CD4-positive, alpha-beta T cell (primary cell): ENCODE measurements around the gene SCAMP4. TPM values are rescaled to one million over a fixed set of nuclear protein-coding genes. Genes with fewer than 3 reads are reported as not detected.

Source experiments
- ATAC-seq: fragments of 200-7000 bp; cut with Tn5 transposase; one replicate; pipeline ENCODE4 v1.10.0; 2022; ENCODE audit warnings: mild to moderate bottlenecking; ENCODE audit not compliant: poor library complexity
- CTCF ChIA-PET: fragments of 350-600 bp; sonication (Branson Sonifier 250); formaldehyde crosslinking; loops from one replicate; lab custom pipeline; 2021; ENCODE audit warnings: antibody characterized with exemption, inconsistent platforms; lab: Charles Lee
- POLR2A ChIA-PET: fragments of 350-600 bp; sonication (Branson Sonifier 250); formaldehyde crosslinking; loops from one replicate; lab custom pipeline; 2021; ENCODE audit warnings: antibody characterized with exemption, inconsistent platforms; lab: Charles Lee
- DNase-seq, 14 experiments: peaks; one replicate each; pipeline ENCODE4 v3.0.0-alpha.2; 2013 to 2020; ENCODE audit warnings: mixed read lengths in 2 of 14
- H3K27ac ChIP-seq, 2 donors: one replicate each; pipeline versions ENCODE4 v1.5.1 to v1.7.0; 2013; ENCODE audit warnings: low read length in 2 of 2, low read depth in 1 of 2, mild to moderate bottlenecking in 1 of 2
- H3K27me3 ChIP-seq, 2 experiments: 1 replicate in 1 of 2; 2 replicates in 1 of 2; pipeline versions ENCODE4 v1.6.1 to v1.7.0; 2013; ENCODE audit warnings: low read length in 2 of 2, control low read depth in 1 of 2, mild to moderate bottlenecking in 1 of 2, moderate library complexity in 1 of 2; ENCODE audit not compliant: insufficient read depth in 2 of 2, control insufficient read depth in 1 of 2
- H3K36me3 ChIP-seq: one replicate; pipeline ENCODE4 v1.6.1; 2013; ENCODE audit warnings: low read length, control low read depth; ENCODE audit not compliant: insufficient read depth
- H3K4me1 ChIP-seq: one replicate; pipeline ENCODE4 v1.6.1; 2013; ENCODE audit warnings: low read length, control low read depth; ENCODE audit not compliant: insufficient read depth
- H3K4me3 ChIP-seq: one replicate; pipeline ENCODE4 v1.5.1; 2013; ENCODE audit warnings: mild to moderate bottlenecking, low read length, moderate library complexity
- H3K9me3 ChIP-seq, 2 experiments: 1 replicate in 1 of 2; 2 replicates in 1 of 2; pipeline versions ENCODE4 v1.6.1 to v1.7.0; 2013; ENCODE audit warnings: low read length in 2 of 2, mild to moderate bottlenecking in 2 of 2, control low read depth in 1 of 2, moderate library complexity in 1 of 2; ENCODE audit not compliant: control insufficient read depth in 1 of 2, insufficient read depth in 1 of 2
- H3K27ac Mint-ChIP-seq: one replicate; pipeline ENCODE4 v1.8.0; 2020; ENCODE audit warnings: mixed read lengths
- H3K27me3 Mint-ChIP-seq: one replicate; pipeline ENCODE4 v1.8.0; 2021; ENCODE audit warnings: mixed read lengths
- H3K36me3 Mint-ChIP-seq: one replicate; pipeline ENCODE4 v1.8.0; 2021; ENCODE audit warnings: low read depth, mixed read lengths
- H3K4me1 Mint-ChIP-seq: one replicate; pipeline ENCODE4 v1.8.0; 2021; ENCODE audit warnings: low read depth, mixed read lengths
- H3K4me3 Mint-ChIP-seq: one replicate; pipeline ENCODE4 v1.8.0; 2020; ENCODE audit warnings: mild to moderate bottlenecking, mixed read lengths
- H3K9me3 Mint-ChIP-seq: one replicate; pipeline ENCODE4 v1.8.0; 2020; ENCODE audit warnings: mixed read lengths
- CTCF ChIP-seq: fragments of 200-600 bp; IDR thresholded peaks from one replicate; pipeline ENCODE4 v1.8.0; 2022; ENCODE audit warnings: antibody characterized with exemption, mild to moderate bottlenecking
- intact Hi-C, 2 experiments: fragments of 100-400 bp; cut with DNase I in 1 of 2; cut with micrococcal nuclease in 1 of 2; formaldehyde crosslinking; loops; one replicate each; pipeline versions ENCODE4 v1.15.1 to v1.9.0; 2023 to 2025; cut with DNase I, micrococcal nuclease
- total RNA-seq, 174 experiments: library from RNA in 2 of 174; stranded (reverse) in 2 of 174; gene quantifications; one replicate each; pipeline ENCODE4 v1.2.3 and lab custom pipeline; 2021 to 2026

Gene SCAMP4
- total RNA-seq, 2 experiments from 2014 or later = 12.7 to 15.4 TPM

GRCh38 chr19:1953037-1953436 is 47.8 kb downstream of the SCAMP4 start:
- H3K27ac Mint-ChIP-seq = peak overlapping the region; percentile 44
- Histone ChIP-seq H3K4me3 (no peak overlapping the region), H3K4me1 (peaks cover 60% of the 10 kb centered on the region), H3K27ac (no peak overlapping the region), H3K36me3 (peaks cover 41% of the 10 kb centered on the region), H3K9me3 (no peaks in the 10 kb centered on the region), H3K27me3 (no peaks in the 10 kb centered on the region)
- peaks cover 17% of the 10 kb centered on the region for H3K4me1 Mint-ChIP-seq
- no peak for ATAC-seq
- peaks cover 36% of the 10 kb centered on the region for H3K36me3 Mint-ChIP-seq
- no peak overlapping the region for H3K4me3 Mint-ChIP-seq
- TF ChIP-seq CTCF = no peak
- no peak for DNase-seq
- intact Hi-C loops = no loop called here
- ChIA-PET CTCF (no interaction called here), POLR2A (no interaction called here)
- H3K9me3 Mint-ChIP-seq = no peaks in the 10 kb centered on the region
- H3K27me3 Mint-ChIP-seq = no peaks in the 10 kb centered on the region

GRCh38 chr19:1953441-1954094 is 48.4 kb downstream of the SCAMP4 start:
- TF ChIP-seq CTCF = no peak
- intact Hi-C loops = no loop called here
- ChIA-PET CTCF (no interaction called here), POLR2A (no interaction called here)
- no peak overlapping the region for H3K4me3 ChIP-seq
- H3K4me3 Mint-ChIP-seq = no peak overlapping the region
- no peaks in the 10 kb centered on the region for H3K27me3 ChIP-seq
- no peak overlapping the region for H3K27ac ChIP-seq
- ATAC-seq = no peak
- no peaks in the 10 kb centered on the region for H3K9me3 ChIP-seq
- peaks cover 15% of the 10 kb centered on the region for H3K4me1 Mint-ChIP-seq
- peaks cover 34% of the 10 kb centered on the region for H3K36me3 Mint-ChIP-seq
- no peaks in the 10 kb centered on the region for H3K27me3 Mint-ChIP-seq
- H3K27ac Mint-ChIP-seq = no peak overlapping the region
- peaks cover 60% of the 10 kb centered on the region for H3K4me1 ChIP-seq
- no peaks in the 10 kb centered on the region for H3K9me3 Mint-ChIP-seq
- H3K36me3 ChIP-seq = peaks cover 41% of the 10 kb centered on the region
- DNase-seq = no peak

- no peak overlapping the region for H3K4me3 Mint-ChIP-seq
- ChIA-PET CTCF (no interaction called here), POLR2A (no interaction called here)
- H3K9me3 Mint-ChIP-seq = no peaks in the 10 kb centered on the region
- Histone ChIP-seq H3K4me1 (peaks cover 52% of the 10 kb centered on the region), H3K27me3 (no peaks in the 10 kb centered on the region), H3K9me3 (no peaks in the 10 kb centered on the region), H3K4me3 (no peak overlapping the region), H3K27ac (no peak overlapping the region), H3K36me3 (peaks cover 37% of the 10 kb centered on the region)
- DNase-seq (no peak), ATAC-seq (no peak)
- intact Hi-C loops = no loop called here
- H3K4me1 Mint-ChIP-seq = peaks cover 12% of the 10 kb centered on the region
- H3K27ac Mint-ChIP-seq = no peak overlapping the region
- no peak for TF ChIP-seq CTCF
- H3K27me3 Mint-ChIP-seq = no peaks in the 10 kb centered on the region
- peaks cover 30% of the 10 kb centered on the region for H3K36me3 Mint-ChIP-seq
These were observed 49.3 kb downstream of the SCAMP4 start for GRCh38 chr19:1954532-1954933.
